Adrenal gland (tissue), 5 donors: Measurements from ENCODE around the gene MITF.

ENCODE experiments used
- POLR2A ChIP-seq, 2 donors: fragments of 450-650 bp; IDR thresholded peaks; one replicate each; pipeline ENCODE4 v1.6.1; 2017; ENCODE audit warnings: antibody characterized with exemption in 2 of 2, mild to moderate bottlenecking in 2 of 2, moderate library complexity in 1 of 2
- TF ChIP-seq, protein P1 (sequence below), 6 experiments: fragments of 450-650 bp in 4 of 6; fragments of 200-600 bp in 2 of 6; sonication (generic) in 1 of 6; IDR thresholded peaks; 1 replicate in 5 of 6; 2 replicates in 1 of 6; pipeline versions ENCODE4 v1.5.1 to v1.8.0; 2016 to 2021; ENCODE audit warnings: antibody characterized with exemption in 6 of 6, mild to moderate bottlenecking in 2 of 6, moderate library complexity in 1 of 6
- donor health status: DM: no; HTN: no; CAD: no.

DNA sequence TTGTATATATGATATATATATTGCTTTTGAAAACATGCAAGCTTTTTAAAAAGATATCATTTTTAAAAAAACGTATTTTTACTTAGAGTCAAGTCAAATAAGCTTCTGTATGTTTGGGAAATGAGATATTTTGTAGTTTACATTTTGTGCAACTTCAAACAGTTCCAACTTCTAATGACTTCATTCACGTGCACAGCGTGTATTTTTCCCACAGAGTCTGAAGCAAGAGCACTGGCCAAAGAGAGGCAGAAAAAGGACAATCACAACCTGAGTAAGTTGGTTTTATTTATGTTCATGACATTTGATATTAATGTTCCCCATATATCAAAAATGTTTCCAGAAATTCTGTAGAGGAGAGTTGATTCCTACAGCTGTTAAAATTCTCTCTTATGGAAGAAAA is 212.4 kb downstream of the MITF start:
- TF ChIP-seq, protein P1, sequence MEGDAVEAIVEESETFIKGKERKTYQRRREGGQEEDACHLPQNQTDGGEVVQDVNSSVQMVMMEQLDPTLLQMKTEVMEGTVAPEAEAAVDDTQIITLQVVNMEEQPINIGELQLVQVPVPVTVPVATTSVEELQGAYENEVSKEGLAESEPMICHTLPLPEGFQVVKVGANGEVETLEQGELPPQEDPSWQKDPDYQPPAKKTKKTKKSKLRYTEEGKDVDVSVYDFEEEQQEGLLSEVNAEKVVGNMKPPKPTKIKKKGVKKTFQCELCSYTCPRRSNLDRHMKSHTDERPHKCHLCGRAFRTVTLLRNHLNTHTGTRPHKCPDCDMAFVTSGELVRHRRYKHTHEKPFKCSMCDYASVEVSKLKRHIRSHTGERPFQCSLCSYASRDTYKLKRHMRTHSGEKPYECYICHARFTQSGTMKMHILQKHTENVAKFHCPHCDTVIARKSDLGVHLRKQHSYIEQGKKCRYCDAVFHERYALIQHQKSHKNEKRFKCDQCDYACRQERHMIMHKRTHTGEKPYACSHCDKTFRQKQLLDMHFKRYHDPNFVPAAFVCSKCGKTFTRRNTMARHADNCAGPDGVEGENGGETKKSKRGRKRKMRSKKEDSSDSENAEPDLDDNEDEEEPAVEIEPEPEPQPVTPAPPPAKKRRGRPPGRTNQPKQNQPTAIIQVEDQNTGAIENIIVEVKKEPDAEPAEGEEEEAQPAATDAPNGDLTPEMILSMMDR (IDR thresholded peaks at IDR 0.05), result no peak
- TF ChIP-seq POLR2A (IDR thresholded peaks at IDR 0.05), result no peak
